H7 (cell line): ENCODE measurements around the gene TCEA3. TPM values are rescaled to one million over a fixed set of nuclear protein-coding genes. Genes with fewer than 3 reads are reported as not detected.

ENCODE experiments used
- DNase-seq: peaks from one replicate; pipeline ENCODE4 v3.0.0; 2012
- H3K27me3 ChIP-seq: 2 replicates; pipeline ENCODE4 v1.6.0; 2011; ENCODE audit warnings: mild to moderate bottlenecking, low read length; ENCODE audit not compliant: control insufficient read depth, insufficient read depth
- H3K36me3 ChIP-seq: replicated peaks from 2 replicates; pipeline ENCODE4 v1.5.1; 2011; ENCODE audit warnings: low read length; ENCODE audit not compliant: control insufficient read depth, insufficient read depth
- H3K4me3 ChIP-seq: 2 replicates; pipeline ENCODE4 v1.5.1; 2011; ENCODE audit warnings: low read depth, mild to moderate bottlenecking, control low read depth, low read length, moderate library complexity; ENCODE audit not compliant: insufficient read depth
- total RNA-seq: library from RNA; depleted of rRNA; stranded (reverse); fragments of >200 nt; shearing (Covaris generic); gene quantifications from 2 replicates; pipeline ENCODE4 v1.2.3, GENCODE V29; 2014

TCEA3 gene
- total RNA-seq, 1 experiment from 2014 or later: 0.24 TPM

GRCh38 chr1:23453455-23454000 is 29.0 kb upstream of the TCEA3 start:
- H3K36me3 ChIP-seq: peaks cover 27% of the 10 kb centered on the region
- DNase-seq: no peak
- no peak overlapping the region for H3K4me3 ChIP-seq
- no peaks in the 10 kb centered on the region for H3K27me3 ChIP-seq

GRCh38 chr1:23452011-23452411 is 27.5 kb upstream of the TCEA3 start:
- no peak overlapping the region for H3K4me3 ChIP-seq
- no peak for DNase-seq
- no peaks in the 10 kb centered on the region for H3K27me3 ChIP-seq
- peaks cover 27% of the 10 kb centered on the region for H3K36me3 ChIP-seq

GRCh38 chr1:23451441-23451840 is 26.9 kb upstream of the TCEA3 start:
- Histone ChIP-seq H3K27me3 (no peaks in the 10 kb centered on the region), H3K4me3 (no peak overlapping the region), H3K36me3 (peaks cover 27% of the 10 kb centered on the region)
- no peak for DNase-seq

DNA sequence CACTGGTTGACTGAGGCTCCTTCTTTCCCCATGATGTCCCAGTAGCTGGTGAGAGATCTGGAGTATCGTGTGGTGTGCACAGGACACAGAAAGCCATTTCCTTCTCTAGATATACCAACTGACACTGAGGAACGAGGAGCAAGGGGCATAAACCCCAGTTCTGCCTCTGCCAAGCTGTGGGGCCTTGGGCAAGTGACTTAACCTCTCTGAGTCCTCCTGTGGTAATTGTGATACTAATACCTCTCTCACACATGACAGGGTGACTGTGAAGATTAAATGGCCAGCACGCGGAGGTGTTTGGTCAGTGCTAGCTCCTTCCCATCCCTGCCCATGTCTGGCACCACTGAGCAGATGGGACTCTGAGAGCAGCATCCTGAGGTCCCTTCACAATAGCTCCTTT is 26.3 kb upstream of the TCEA3 start:
- H3K36me3 ChIP-seq: peaks cover 27% of the 10 kb centered on the region
- no peak overlapping the region for H3K4me3 ChIP-seq
- no peaks in the 10 kb centered on the region for H3K27me3 ChIP-seq
- DNase-seq: no peak

DNA sequence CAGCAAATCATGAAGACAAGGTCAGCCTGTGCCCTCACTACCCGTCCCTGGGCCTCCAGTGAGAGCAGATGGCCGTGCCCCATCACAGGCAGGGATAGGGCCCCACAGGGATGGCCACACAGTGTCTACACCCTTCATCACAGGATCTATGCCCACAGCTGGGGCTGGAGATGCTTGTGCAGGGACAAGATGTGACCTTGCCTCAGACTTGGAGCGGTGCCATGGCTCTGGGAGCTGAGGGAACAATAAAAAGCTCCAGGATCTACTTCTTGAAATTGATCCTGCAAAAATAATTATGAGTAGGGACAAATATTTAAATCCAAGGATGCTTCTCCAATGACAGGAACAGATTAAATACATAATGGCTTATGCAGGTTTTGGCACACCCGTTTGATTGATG is 25.4 kb upstream of the TCEA3 start:
- Histone ChIP-seq H3K27me3 (no peaks in the 10 kb centered on the region), H3K4me3 (no peak overlapping the region), H3K36me3 (peaks cover 23% of the 10 kb centered on the region)
- DNase-seq: no peak

DNA sequence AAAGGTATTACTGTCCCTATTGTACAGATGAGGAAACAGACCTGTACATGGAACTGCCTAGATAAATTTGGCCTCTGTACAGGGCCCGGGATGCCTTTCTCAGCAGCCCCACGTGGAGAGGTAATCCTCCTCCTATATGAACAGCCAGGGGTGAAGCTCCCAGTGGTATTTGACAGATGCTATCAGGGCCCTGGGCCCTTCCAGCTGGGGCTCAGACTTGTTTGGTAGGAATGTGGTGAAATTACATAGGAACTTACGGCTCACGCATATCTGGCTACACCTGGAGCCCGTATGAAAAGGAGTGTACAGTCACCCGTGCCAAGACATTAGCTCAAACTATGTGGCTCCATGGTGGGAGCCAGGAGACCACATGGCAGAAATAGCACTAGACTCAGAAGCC is 24.8 kb upstream of the TCEA3 start:
- H3K36me3 ChIP-seq: peaks cover 20% of the 10 kb centered on the region

GRCh38 chr1:23448846-23449245 is 24.3 kb upstream of the TCEA3 start:
- DNase-seq: no peak
- no peak overlapping the region for H3K4me3 ChIP-seq
- H3K36me3 ChIP-seq: peaks cover 21% of the 10 kb centered on the region

More for the DNA sequence above, 24.8 kb upstream of the TCEA3 start:
- no peak for DNase-seq
- Histone ChIP-seq H3K27me3 (no peaks in the 10 kb centered on the region), H3K4me3 (no peak overlapping the region)

DNA sequence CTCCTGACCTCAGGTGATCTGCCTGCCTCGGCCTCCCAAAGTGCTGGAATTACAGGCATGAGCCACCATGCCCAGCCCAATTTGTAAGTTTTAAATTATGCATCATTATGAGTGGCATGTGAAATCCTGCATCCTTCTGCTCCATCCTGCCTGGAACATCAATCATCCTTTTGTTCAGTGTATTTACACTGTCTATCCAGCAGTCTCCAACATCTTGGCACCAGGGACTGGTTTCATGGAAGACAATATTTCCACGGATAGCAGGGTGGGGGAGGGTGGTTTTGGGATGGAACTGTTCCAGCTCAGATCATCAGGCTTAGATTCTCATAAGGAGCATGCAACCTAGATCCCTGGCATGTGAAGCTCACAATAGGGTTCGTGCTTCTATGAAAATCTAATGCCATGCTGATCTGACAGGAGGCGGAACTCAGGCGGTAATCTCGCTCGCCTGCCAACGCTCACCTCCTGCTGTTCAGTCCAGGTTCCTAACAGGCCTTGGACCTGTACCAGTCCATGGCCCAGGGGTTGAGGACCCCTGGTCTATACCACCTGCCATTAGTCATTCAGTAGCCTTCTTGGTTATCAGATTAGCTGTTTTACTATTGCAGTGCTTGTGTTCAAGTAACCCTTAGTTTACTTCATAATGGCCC is 22.2 kb upstream of the TCEA3 start:
- H3K27me3 ChIP-seq: no peaks in the 10 kb centered on the region
- DNase-seq: no peak

More at GRCh38 chr1:23448846-23449245, 24.3 kb upstream of the TCEA3 start:
- H3K27me3 ChIP-seq: no peaks in the 10 kb centered on the region

DNA sequence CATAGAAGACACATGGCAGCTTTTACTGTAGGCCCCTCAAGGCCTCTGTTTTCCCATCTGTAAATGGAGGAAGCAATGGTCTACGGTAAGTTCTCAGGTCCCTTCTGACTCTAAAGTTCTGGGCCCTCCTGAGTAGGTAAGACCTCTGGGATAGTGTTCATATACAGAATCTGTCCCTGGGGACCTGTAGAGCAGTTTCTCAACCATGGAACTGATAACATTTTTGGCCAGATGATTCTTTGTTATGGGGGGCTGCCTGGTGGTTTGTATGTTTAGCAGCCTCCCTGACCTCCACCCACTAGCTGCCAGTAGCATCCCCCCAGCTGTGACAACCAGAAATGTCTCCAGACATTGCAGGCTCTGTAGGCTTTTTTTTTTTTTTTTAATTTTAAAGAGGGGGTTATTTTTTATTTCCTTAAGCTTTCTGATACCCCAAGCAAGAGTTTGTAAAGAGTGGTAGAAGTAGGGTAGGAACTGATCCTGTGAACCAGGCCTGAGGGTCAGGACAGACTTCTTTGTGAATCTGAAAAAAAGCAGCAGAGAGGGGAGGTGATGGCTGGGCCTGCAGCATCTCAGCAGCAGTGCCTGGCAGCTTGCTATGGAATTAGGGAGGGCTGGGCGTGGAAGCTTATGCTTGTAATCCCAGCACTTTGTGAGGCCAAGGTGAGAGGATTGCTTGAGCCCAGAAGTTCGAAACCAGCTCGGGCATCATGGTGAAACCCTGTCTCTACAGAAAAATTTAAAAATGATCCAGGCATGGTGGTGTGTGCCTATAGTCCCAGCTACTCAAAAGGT is 20.2 kb upstream of the TCEA3 start:
- DNase-seq: no peak
- Histone ChIP-seq H3K4me3 (no peak overlapping the region), H3K27me3 (no peaks in the 10 kb centered on the region), H3K36me3 (peaks cover 18% of the 10 kb centered on the region)

More for the DNA sequence above, 22.2 kb upstream of the TCEA3 start:
- Histone ChIP-seq H3K4me3 (no peak overlapping the region), H3K36me3 (peaks cover 22% of the 10 kb centered on the region)

GRCh38 chr1:23444104-23444533 is 19.6 kb upstream of the TCEA3 start:
- Histone ChIP-seq H3K4me3 (no peak overlapping the region), H3K27me3 (no peaks in the 10 kb centered on the region), H3K36me3 (peaks cover 17% of the 10 kb centered on the region)
- DNase-seq: no peak

DNA sequence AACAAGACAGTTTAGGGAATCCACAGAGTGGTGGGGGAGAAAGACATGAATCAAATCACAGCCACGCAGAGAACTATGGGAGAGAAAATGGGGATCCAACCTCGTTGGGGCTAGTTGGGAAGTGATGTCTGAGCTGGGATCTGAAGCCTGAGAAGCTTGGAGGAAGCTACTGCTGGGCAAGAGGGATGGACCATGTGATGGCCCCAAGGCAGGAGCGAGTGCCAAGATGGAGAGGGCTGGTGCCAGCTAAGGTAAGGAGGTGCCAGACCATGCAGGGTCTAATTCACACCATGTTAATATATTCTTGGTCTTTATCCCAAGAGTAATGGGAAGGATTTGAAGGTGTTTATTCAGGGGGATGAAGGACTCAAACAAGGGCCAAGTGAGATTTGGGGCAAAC is 18.2 kb upstream of the TCEA3 start:
- no peak for DNase-seq
- H3K4me3 ChIP-seq: no peak overlapping the region
- peaks cover 17% of the 10 kb centered on the region for H3K36me3 ChIP-seq
- no peaks in the 10 kb centered on the region for H3K27me3 ChIP-seq

DNA sequence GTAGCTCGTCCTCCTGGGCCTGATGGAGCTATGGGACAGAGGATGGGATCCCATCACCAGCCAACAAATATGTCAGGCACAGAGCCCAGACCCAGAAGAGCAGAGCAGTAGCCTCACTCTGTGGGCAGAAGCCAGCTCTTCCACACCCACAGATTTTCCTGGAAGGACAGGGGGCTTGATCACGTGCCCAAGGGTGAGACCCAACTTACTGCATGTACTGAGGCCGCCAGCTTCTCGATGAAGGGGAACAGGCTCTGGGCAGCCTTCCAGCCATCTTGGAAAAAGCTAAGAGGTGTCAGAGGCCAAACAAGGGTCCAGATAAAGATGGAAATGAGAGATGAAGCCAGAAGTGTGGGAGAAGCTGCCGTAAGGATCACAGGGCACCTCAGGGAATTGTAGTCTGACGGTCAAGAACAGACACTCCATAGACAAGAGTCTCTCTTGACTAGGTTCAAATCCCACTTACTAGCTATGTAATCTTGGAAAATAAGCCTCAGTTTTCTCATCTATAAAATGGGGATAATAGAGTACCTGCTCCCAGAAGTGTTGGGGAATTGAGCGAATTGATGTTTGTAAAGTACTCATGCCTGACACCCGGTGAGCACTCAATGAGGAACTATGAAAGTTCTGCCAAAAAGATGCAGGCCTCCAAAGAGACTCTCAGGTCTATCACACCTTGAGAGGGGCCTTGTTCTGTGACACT is 17.0 kb upstream of the TCEA3 start:
- Histone ChIP-seq H3K27me3 (no peaks in the 10 kb centered on the region), H3K36me3 (peaks cover 17% of the 10 kb centered on the region), H3K4me3 (no peak overlapping the region)
- no peak for DNase-seq

DNA sequence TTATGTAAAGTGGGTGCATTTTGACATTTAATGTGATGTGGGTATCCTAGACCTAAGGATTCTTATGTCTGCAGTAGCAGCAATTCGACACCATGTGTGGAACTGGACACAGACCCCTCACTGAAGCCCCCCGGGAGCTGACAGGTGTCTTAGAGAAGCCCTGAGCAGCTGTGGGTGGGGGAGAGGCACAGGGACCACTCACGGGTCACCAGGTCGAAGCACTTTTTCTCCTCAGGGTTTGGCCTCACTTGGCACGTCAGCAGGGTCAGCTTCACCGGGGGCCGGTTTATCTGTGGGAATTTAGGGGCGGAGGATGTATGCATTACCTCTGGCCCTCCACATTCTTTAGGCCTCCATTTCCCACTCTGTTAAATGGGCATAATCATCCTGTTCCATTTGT is 14.0 kb upstream of the TCEA3 start:
- DNase-seq: no peak
- H3K4me3 ChIP-seq: no peak overlapping the region
- H3K27me3 ChIP-seq: no peaks in the 10 kb centered on the region
- peaks cover 31% of the 10 kb centered on the region for H3K36me3 ChIP-seq

DNA sequence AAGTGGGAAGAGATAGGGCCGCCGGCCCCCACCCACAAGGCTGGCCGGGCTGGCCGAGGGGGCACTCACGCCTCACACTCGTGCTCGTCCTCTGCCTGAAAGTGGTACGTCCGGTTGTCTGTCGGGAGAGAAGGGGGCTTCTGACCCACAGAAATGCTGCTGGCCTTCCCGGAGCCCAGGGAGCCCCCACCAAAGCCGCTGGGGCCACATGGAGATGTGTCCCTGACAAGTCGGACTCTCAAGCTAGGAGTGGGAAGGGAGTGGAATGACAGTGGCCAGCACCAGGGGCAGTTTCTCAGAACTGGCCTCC is 12.8 kb upstream of the TCEA3 start:
- H3K4me3 ChIP-seq: peak overlapping the region; percentile 15; the same call in 1 of the 2 replicates
- DNase-seq: no peak
- H3K36me3 ChIP-seq: peaks cover 36% of the 10 kb centered on the region

More for the DNA sequence above, 12.8 kb upstream of the TCEA3 start:
- H3K27me3 ChIP-seq: no peaks in the 10 kb centered on the region
